HG02970 (cell line): ENCODE measurements around the gene HIGD1C.
"Not testable (repeated sequence)": the region's sequence is repeated elsewhere in the genome, so short reads cannot be mapped to it uniquely, and the experiment has no call there.

Experiments used
- ATAC-seq: cut with Tn5 transposase; IDR thresholded peaks from one replicate; pipeline ENCODE4 v1.9.1; 2021; ENCODE audit warnings: mild to moderate bottlenecking, moderate library complexity, moderate number of reproducible peaks; ENCODE audit not compliant: unreplicated experiment, low FRiP score

Gene HIGD1C

GRCh38 chr12:50933459-50934124, 18.8 kb upstream of the HIGD1C start:
- no peak for ATAC-seq

GRCh38 chr12:50934371-50934851, 17.9 kb upstream of the HIGD1C start:
- ATAC-seq: no peak

GRCh38 chr12:50934981-50935807, 17.1 kb upstream of the HIGD1C start:
- ATAC-seq: no peak

DNA sequence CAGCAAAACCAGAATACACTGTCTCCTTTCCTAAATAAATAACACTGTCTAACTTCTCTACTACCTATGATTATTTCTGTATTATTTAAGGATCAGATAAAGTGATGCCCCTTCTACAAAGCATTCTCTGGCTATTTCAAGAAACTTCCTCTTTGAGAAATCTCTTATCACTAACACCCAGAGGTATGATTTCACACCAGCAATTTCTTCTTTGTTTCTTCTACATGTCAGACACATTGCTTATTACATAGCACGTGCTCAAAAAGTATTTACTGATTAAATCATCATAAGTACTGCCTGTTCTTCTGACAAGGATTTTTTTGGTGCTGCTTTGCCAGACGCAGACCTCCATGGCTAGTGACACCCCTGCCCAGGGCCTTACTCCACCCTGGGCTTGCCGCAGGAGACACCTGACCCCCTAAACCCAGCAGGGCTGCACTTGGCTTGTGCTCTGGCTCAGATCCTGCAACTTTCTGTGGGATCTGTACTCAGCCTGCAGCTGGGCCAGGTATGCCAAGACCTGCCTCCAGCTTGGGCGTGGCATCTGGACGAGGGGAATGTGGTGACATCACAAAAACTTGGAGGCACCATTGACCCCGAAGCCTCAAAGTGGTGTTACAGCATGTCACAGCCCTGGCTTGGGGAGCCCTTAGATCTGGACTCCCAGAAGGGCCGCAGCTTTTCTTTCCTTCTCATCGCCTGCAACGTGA, 15.4 kb upstream of the HIGD1C start:
- ATAC-seq: no peak

GRCh38 chr12:50937653-50938052, 14.7 kb upstream of the HIGD1C start:
- ATAC-seq: no peak

DNA sequence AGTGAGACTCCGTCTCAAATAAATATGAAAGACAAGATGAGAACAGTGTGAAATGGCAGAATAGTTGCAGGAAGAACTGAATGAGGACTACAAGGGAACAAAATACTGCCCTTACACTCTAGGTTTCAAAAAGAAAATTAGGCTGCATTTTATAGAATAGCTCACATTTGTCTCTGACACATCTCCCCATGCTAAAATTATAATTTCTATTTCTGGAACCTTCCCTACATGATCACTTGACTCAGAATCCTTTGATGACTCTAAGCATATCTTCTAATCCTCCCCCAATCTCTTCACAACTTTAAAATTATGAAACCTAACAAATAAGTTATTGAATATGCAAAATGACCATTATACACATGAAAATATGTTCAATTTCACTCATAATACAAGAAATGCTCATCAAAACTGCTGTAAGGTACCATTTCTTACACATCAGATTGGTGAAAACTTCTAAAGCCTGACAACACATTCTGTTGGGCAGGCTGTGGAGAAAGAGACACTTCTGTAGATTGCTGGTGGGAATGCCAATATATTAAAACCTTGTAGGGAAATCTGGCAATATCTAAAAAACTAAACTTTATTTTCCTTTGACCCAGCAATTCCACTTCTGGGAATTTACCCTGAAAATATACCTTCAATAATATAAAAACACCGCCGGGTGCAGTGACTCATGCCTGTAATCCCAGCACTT, 4.3 kb upstream of the HIGD1C start:
- ATAC-seq: no peak

GRCh38 chr12:50948798-50949197, 3.5 kb upstream of the HIGD1C start:
- ATAC-seq: no peak

DNA sequence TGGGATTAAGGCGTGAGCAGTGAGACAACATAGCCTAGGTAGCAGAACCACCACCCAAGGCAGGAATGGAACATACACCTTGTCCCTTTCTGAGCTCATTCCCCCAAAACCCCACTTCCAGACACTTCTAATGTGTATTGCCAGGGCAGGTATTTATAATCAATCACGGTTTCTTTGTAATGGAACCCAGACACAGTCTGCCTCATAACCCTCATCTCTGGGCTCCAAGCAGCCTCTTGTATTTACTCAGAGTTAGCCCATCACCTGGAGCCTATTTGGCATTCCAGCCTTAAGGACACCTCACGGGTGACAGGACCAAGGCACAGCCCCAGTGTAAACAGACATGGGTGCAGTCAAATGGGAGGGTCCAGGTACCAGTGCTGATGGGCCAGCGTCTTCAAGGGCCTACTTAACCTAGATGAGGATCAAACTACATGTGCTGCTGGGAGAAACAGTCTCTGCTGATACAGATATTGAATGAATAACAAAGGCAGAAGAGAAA, 2.5 kb upstream of the HIGD1C start:
- ATAC-seq: no peak

- no peak for ATAC-seq
Measured at GRCh38 chr12:50951112-50951511, 1.2 kb upstream of the HIGD1C start.

GRCh38 chr12:50953047-50953446, 703 bp downstream of the HIGD1C start:
- ATAC-seq: no peak

DNA sequence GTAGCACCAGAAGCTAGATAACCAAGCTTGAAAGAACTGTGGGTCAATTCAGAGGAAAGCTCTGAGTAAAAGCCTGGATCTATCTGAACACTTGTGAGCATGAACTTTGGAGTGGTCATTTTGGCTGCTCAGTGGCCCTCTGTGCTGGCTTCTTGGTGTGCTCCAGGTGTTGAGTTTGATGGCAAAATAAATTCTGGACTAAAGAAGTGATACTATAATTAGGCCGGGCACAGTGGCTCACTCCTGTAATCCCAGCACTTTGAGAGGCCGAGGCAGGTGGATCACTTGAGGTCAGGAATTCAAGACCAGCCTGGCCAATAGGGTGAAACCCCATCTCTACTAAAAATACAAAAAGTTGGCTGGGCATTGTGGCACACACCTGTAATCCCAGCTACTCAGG, 2.4 kb downstream of the HIGD1C start:
- ATAC-seq: not testable (repeated sequence)

DNA sequence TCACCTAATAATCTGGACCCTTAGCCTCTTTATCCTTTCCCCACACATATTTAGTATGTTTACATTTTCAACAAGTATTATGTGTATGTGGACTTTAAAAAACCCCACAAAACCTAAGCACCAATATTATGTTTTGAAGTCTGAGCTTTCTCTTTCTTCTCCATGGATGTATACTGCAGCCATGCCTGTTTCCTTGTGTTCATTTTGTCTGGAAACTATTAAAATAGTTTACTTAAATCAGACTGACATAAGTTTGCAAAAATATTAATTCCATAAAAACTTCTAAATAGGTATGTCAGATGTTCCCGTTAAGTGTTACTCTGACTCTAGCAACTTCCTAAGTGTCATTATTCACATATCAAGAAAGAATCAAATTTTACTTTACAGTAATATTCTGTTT, 2.9 kb downstream of the HIGD1C start:
- ATAC-seq: no peak

DNA sequence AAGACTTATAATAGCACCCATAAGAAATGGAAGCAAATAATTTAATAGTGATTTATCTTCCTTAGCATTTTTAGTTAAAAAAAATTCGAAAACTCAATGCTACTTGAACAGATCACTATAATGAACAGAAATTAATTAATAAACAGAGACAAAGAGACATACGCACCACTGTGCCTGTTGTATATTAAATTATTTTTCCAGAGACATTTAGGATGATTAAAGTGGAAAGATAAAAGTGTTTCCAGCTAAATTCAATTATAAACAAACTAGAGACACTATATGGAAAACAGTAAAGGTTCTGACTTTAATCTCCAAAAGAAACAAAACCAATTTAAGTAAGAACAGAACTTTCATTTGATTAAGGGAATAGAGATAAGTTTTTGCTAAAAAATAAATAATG, 3.4 kb downstream of the HIGD1C start:
- no peak for ATAC-seq

GRCh38 chr12:50960130-50960529, 7.8 kb downstream of the HIGD1C start:
- no peak for ATAC-seq

- ATAC-seq: no peak
Measured at GRCh38 chr12:50961708-50962107, 9.4 kb downstream of the HIGD1C start.

DNA sequence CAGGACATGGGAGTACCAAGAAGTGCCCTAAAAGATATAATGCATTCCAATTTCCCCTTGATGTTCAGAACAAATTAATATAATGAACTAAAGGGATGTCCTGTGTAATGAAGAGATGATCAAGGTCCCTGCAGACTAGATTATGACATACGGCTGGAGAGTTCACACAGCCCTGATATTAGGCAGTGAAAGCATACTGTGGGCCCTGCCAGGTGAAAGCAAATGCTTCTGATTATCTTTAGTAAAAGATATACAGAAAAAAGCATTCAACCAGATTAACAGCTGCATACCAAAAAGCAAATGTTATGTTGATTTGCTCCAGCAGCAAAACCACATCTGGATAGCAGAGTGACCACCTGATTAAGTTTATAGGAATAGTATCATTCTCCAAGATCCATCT, 12.1 kb downstream of the HIGD1C start:
- no peak for ATAC-seq

- ATAC-seq: no peak
Measured at GRCh38 chr12:50971946-50972345, 19.6 kb downstream of the HIGD1C start.

- ATAC-seq: peak; percentile 60
Measured at GRCh38 chr12:50979369-50980052, 27.2 kb downstream of the HIGD1C start.

- ATAC-seq: no peak
Measured at GRCh38 chr12:50980545-50980944, 28.2 kb downstream of the HIGD1C start.
